Activated CD8-positive, alpha-beta memory T cell treated with anti-CD3 and anti-CD28 coated beads, Interleukin-2, amount 50 U/mL, for 48 hours (primary cell): ENCODE measurements around the gene NSF.
"Not testable (repeated sequence)": the region's sequence is repeated elsewhere in the genome, so short reads cannot be mapped to it uniquely, and the experiment has no call there.

Source experiments
- DNase-seq: peaks from one replicate; pipeline ENCODE4 v3.0.0-alpha.2; 2020

NSF gene

DNA sequence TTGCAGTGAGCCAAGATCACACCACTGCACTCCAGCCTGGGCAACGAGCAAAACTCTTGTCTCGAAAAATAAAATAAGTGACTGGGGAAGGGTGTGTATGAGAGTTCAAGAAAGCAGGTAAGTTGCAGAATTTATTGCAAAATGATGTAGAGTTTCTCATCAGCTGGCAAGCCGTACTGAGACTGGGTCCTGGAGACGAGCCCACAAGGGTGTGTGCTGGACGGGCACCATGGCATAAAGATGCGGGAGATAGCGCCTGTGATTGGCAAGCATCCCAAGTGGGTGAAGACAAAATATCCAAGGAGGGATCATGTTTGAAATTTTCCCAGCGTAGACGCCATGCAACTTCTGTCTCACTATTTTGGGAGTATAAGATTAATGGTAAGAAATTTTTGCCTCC, 168.7 kb downstream of the NSF start:
- no peak for DNase-seq

DNA sequence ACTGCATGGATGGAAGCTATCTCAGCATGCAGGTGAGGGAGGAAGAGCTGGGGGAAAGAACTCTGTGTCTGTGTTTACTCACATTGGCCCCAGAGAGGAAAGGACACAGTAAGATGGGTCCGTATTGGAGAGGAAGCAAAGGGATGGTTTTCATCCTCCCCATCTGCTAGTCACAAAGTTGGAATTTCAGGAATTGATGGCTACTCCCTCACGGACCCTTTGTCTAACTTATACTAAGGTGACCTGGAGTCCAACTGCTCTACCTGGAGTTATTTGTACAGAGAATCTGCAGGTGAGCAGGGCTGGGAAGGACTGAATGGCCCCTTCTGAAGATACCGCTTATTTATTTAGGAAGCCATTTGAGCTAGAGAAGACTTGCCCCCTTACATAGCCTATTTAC, 172.9 kb downstream of the NSF start:
- no peak for DNase-seq

DNA sequence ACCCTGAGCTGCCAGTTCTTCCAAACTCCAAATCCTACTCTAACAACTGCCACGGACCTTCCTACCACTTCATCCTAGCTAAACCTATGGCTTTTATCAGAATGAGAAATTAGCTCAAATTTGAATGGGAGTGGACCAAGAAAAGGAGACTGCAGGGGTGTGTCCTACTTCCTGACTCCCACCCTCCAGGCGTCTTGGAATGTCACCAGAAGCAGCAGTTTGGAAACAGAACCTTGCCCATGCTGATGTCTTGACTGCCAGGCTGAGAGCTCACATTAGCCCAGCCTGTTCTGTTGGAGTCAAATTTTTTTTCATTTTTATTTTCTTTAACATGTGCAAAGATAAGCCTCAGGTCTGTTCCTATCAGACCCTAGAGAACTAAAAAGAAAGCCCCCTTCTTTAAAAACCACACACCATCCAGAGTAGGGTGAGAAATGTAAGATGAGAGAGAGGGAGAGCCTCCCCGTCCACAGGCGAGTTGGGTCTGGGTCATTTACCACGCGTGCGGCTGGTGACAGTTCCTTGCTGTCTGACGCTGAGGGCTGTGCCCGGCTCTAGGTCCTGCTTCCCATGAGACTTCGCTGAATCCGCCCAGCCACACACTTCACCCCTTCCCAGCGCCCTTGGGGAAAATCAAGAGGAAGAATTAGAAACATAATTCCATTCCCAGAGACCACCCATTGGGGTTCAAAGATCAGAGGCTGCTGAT, 173.7 kb downstream of the NSF start:
- no peak for DNase-seq

DNA sequence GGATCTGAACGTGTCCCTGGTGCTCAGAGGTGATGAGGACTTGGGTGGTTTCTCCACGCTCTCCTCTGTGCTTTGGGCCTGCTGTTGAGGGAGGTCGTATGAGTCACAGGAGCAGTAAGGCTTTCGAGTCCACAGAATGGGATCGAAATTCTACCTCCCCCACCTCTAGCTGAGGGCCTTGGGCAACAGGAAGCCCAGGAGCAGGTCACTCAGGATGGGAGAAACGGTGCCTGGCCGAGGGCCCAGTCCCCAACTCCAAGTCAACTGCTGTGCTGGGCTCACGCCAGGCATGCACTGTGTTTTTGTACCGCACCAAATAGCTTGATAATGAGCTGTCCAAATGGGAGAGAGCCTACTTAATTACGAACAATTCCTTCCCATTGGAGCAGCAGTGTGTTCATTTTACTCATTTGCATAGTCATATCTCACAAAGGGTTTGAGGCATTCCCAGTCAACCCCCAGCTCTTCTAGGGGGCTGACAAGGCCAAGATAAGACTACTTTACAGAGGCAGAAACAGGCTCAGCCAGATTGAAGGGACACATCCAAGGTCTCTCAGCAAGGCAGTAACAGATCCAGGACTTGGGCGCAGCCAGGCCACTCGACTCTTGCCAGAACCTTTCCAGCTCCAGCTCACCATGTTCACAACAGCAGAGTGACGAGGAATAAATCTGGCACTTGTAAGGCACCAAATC, 174.4 kb downstream of the NSF start:
- DNase-seq, result no peak

DNA sequence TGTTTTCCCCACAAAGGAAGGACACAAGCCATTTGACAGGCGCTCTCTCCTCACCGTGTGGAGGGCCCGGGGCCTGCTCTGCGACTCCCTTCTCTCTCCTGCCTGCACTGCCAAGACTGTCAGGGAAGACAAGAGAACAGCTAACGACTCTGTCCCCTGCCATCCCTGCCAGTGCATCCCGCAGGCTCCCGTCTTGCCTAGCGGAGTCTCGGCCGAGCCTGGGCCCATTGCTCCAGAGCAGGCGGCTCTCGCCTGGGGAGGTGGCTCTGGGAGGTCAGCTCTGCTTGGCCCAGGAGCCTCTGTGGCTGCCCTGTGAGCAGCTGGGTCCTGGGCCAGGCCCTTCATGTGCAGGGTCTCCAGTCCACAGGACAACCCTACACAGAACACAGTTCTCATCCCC, 175.0 kb downstream of the NSF start:
- DNase-seq, result no peak

DNA sequence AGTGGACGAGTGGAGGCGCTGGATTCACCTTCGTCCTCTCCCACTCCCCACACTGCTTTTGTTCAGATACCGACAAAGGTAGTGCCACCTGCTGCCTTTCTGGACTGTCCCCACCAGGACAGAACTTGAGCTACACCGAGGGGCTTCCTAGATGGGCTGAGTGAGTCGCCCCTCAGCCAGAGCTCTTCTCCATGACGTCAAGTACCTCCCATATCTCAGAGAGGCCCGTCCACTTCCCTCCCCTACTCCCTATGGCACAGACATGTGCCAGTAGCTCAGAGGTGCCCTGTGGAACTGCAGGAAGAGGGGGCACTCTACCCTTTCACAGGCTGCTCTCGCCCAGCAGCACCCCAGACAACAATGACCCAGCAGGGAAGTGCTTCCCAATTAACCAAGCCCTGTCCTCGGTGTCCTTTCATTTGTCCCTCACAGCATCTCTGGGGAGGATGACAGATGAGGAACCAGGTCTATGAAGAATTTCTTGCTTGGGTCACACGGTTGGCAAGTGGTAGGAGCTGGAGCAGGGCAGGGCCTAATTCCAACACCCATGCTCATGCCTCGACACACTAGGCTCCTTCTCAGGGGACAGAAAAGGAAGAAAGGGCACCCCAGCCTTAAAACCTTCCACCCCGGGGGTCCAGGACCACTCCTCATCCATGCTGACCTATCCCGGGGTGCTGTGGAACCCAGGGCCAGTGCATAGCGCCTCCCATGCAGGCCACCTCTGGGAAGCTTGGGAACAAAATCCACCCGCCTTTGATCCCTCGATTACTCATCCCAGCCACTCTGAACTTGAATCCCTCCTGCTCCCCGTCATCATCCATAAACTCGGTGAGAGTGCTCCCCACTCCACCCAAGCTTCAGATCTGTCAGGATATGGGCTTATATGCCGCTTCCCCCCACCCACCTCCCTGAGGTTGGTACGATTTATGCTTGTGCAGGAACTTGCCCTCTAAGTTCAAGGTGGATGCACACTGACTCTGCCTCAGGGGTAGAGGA, 176.3 kb downstream of the NSF start:
- DNase-seq, result peak; percentile 44

DNA sequence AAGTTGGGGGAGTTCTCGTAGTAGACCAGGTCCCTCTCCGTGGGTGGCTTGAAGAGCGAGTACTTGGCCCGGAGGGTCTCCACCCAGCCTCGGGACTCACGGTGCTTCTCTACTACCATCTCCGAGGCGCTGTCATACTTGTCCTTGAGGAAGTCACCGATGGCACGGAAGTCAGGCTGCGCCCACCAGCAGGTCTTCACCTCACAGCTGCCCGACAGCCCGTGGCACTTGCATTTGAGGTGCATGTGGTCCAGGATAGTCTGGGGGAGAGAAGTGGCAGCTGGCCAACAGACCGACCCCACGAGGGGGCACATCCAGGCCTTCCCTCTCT, 178.0 kb downstream of the NSF start:
- peak; percentile 48 for DNase-seq

DNA sequence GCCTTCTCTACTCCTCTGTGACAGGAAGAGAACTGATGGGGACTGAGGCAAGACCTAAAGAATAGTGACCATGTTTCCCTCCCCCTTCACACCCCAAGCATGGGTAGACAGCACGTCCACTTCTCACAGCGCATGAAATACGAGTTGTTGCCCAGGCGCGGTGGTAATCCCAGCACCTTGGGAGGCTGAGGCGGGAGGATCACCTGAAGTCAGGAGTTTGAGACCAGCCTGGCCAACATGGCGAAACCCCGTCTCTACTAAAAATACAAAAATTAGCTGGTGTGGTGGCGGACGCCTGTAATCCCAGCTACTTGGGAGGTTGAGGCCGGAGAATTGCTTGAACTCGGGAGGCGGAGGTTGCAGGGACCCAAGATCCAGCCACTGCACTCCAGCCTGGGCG, 178.4 kb downstream of the NSF start:
- DNase-seq, result not testable (repeated sequence)

DNA sequence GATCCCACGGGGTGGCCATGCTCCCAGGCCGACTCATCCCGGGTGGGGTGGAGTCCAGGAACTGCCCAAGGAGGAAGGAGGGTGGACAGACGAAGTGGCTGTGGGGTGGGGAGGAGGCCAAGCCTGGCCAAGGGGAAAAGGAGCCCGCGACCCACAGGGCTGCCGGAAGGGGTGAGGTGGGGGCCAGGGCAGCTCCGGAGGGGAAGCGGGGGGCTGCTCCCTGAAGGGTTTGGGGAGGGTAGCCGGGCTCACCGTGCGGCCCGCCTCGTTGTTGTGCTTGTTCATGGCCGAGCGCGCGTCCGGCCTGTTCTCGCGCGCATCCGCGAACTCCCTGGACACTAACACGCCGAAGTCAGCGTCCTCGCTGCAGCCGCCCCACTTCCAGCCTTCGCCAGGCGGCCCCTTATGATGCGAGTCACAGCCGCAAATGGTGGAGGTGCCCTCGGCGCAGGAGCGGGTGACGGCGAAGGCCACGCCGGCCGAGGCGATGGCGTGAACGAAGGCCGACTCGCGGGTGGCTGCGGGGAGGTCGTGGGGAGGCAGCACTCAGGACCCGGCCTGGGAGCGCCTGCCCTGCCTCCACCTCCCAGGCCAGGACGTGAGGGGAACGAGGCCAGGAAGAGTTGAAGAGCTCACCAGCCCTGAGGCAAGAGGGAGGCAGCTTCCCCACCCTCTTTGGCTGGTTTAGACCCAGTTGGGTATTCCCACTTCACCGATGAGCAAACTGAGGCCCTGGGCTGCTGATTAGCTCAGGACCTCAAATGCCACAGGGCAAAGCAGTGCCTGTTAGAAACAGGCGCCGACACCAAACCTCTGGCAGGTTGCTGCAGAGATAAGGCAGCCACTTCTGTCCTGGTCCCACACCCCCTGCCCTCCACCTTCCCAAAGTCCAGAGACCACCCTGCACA, 179.3 kb downstream of the NSF start:
- peak; percentile 56 for DNase-seq

DNA sequence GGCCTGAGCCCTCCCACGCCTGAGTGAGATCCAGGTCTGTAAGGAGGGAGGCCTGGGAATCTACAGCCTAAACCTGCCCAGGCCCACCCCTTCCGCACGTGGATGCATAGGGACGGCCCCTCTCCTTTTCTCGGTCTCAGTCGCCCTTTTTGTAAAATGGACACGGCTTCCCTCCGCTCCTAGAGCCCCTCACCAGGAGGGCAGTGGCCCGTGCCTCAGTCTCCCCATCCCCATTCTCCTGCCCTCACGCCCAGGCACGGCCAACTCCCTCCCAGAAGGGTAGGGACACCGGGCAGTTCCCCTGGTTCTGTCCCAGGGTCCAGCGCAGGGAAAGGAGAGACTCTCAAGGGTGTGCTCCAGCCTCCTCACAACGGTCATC, 180.0 kb downstream of the NSF start:
- DNase-seq, result no peak

DNA sequence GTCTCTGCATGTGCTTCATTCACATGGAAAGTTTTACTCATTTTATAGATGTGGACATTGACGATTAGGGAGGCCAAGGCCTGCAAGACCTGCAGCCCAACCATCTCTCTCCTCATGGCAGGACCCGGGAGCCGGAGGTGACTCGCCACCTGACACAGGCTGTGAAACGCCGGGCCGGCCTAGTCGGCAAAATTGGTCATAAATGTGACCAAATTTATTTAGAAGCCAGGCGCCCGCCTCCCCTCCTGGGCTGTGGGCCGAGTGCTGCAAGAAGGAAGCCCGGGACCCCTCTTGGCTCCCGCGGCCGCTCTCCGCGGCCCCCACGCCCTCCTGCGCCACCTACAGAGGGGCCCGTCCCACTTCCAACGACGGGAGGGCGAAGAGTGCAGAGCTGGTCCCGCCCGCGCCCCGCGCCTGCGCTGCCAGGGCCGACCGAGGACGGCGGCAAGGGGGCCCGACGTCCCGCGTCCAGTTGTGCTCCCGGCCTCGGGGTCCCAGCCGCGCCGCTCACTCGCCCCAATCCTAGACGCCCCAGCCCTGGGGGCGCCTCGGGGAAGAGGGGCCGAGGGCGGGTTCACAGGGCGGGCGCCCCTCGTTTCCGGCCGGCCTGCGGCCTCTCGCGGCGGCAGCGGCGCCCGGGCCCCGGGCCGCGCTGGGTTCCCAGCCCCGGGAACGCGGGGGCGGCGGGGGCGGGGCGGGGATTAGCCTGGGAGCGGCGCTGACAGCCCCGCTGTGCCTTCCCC, 180.5 kb downstream of the NSF start:
- DNase-seq, result peak; percentile 73

DNA sequence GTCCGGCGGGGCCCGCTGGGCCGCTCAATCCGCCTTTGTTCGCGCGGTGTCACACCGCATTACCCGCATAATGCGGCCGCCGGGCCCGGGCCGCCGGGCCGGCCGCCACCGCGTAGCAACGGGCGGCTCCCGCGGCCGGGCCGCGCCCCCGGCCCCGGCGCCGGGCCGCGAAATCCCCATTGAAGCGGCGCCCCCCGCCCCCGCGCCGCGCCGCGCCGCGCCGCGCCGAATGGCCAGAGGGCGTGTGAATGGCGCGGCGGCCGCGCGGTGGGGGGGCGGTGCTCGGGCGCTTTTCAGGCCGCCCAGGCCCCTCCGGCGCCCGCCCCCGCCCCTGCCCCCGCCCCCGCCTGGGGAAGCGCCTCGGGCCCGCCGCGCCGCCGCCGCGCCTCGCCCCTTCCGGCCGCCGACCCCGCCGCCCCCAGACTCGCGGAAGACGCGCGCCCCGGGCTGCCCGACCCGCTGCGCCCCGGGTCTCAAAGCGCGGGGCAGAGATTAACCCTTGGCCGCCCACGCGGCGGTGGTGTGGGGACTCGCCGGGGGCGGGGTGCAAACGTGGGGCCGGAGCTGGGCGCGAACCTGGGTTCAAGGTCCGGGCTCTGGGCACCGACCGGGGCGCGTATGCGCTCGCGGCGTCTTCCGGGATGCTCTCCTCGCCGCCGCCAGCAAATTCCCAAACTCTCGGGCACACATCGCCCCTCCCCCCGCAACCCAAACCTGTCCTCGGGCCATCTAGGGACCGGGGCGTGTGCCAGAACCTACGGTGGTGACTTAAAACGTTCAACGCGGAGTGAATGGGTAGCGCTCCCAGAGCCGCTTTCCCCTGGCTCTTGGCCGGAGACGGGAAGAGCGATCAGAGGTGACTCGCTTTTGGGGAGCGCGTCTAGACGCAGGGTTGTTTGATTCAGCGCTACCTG, 181.3 kb downstream of the NSF start:
- peak; percentile 63 for DNase-seq

DNA sequence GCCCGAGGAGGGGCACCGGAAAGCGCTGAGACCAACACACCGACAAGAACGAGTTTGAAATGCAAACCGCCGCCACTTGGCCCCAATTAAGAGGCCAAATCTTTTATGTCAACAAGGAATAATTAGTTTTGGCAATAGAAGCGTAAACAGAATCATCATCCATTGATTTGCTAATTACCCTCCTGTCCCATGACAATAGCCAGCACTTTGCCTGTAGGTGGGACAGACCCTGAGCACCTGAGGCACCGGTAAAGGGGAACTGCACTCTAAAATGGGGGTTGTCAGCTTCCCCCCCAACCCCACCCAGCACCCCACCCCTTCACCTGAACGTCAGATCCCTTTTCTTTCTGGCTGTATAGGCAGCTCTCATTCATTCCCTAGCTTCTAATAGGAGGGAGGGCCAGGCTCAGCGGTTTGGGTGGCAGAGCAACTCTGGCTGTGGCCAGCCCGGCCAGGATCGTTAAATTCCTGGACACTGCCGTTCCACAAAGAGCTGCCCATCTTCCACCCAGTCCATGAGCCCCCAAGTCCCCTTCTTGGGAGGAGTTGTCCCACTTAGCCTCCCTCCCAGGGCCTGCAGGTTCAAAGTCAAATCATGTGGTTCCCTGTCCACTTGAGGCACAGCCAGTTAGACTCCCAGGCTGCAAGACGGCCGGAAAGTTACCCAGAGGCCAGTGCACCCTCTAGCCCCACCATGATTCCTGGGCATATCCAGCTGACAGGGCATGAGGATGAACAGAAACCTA, 182.2 kb downstream of the NSF start:
- DNase-seq, result no peak

DNA sequence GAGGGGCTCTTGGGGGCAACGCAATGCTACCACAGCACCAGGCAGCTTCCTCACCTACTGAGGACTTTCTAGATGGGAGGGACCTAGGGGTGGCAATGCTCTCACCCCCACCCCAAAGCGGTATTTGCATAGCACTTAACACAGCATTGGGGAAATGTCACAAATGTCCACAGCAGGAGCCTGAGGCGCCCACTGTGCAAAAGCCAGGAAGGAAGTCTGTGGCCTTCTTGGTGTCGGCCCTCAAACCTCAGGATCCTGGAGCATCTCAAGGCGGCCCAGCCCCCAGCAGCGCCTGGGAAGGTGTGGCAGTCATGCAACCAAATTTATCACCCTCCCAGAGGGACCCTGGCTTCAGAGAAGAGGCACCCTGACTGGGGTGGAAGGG, 182.7 kb downstream of the NSF start:
- no peak for DNase-seq

DNA sequence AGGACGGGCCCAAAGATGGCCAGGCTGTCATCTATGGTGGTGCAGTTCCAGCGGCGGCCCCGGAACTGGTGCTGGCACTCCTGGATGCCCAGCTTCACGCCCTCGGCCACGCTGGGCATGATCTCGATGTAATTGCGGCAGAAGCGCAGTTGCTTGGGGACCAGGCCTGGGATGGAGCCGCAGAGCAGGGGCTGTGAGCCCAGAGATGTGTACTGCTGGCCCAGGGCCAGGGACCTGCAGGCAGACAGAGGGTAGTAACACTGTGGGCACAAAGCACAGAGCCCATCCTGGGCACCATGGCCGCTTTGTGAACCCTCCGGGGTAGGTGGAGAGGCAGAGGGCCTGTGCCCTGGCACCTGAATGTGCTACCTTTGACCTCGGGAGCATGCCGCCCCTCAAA, 183.2 kb downstream of the NSF start:
- DNase-seq, result no peak

DNA sequence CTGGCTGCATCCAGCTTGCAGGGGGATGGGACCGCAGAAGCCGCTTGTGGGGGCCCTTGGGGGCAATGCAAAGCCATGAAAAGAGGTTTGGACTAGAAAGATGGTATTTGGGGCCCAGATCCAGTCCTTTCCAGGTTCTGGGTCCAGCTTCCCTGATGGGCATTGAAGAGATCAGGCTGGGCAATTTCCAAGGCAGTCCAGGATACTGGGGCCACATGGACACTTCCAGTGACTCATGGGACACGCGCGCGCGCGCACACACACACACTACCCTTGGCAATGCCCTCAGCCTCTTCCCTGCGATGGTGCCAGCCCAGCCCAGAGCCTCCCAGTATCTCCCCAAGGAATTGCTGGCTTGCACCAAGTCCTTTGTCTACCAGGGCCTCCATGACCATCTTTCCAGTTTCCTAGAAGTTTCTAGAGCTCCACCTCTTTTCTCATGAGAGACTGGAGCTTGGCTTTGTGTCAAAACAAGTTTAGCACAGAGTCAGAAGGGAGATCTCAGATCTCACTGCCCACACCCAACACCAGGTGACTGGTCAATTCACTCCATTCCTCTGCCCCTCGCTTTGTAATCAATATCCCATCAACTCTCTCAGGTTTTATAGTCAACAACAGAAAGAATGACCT, 183.8 kb downstream of the NSF start:
- no peak for DNase-seq

DNA sequence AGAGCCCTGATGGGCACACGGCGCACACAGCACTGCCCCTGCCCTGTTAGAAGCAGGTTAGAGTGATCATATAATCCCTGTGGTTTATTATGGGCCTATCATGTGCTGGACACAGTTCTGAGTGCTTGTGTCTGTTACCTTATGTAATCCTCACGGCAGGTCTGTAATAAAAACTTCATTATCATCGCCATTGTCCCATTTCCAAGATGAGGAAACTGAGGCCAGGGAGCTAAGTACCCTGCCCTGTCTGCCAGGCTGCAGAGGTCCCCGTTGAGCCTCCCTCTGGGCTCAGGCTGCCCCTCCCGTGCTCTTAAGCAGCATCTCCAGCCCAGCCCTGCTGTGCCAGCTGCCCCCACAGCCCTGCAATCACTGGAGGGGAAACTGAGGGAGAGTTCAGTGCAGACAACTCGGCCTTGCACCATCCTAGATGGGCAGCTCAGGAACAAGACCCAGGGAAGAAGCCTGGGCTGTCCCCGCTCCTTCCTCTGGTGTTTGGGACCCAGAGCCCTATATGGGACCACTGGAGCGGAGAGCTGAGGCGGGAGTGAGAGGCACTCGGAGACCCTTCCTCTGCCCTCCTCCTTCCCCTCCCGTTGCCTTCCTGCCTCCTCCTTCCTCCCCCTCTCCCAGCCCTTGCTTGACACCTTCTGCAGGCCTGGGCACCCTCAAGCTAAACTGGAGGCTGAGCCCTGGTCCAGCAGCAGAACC, 186.0 kb downstream of the NSF start:
- DNase-seq, result no peak

DNA sequence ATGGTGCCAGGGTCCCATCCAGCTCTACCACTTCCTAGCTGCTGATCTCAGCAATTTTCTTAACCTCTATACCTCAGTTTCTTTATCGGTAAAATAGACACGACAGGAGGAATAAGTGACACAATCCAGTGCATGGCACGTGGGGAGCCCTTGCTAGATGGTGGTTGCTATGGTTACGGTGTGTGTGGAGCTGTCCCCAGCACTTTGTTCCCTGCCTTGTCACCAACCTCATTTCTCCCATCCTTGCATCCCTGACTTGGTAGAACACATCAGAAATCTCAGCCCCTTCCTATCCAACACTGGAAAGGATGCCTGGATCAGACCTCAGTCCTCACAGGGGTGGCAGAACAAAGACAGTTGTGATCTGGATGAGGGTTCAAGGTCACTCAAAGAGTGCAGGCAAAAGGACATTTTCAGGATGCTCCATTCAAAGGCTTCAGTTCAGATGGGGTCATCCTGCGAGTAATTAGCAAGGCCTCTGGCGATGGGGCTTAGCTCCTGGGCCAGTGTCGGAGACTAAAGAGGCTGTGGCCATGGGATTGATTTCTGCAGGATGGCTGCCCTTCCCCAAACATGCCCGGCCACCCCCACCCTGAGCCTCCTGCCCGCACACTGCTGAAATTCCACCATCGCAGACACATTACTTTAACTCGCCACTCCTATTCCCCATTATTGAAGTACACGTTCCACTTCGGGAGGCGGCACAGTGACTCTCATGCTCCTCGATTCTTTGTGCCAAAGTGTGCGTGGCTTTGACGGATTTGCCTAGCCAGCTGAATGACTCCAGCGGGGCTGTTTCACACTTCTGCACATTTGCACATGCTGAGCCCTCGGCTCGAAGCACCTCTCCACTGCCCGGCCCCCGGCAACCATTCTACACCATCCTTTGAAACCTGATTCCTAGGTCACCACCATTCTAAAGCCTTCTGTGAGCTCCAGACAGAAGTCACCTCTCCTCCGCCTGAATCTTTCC, 187.8 kb downstream of the NSF start:
- DNase-seq, result no peak
